ENCODE results near the gene HERC6. TPM values are rescaled to one million over a fixed set of nuclear protein-coding genes. Genes with fewer than 3 reads are reported as not detected.

The HERC6 gene
- total RNA-seq, 1 donor from 2014 or later, result 32.7 TPM

DNA sequence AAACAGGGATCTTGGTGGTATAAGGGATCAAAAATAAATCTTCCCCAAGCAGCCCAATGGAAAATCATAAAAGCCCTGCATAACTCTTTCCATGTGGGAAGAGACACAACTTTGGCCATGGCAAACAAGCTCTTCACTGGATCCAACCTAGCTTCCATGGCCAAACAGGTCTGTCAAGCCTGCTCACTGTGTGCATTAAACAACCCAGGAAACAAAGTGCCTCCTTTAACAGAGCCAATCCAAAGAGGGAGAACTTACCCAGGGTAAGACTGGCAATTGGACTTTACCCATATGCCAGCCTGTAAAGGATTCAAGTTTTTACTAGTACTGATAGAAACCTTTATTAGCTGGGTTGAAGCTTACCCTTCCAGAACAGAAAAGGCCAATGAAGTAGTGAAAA, 70.6 kb downstream of the HERC6 start:
- intact Hi-C loops (cut with DNase I), result no loop called here
- Histone ChIP-seq H3K36me3 (no peaks in the 10 kb centered on the region), H3K4me1 (no peaks in the 10 kb centered on the region), H3K4me3 (no peak overlapping the region), H3K27ac (no peak overlapping the region), H3K9me3 (no peaks in the 10 kb centered on the region), H3K27me3 (no peaks in the 10 kb centered on the region)
- DNase-seq (ENCODE audit: low spot score in 2 of 2), result no peak
- TF ChIP-seq, protein P1, sequence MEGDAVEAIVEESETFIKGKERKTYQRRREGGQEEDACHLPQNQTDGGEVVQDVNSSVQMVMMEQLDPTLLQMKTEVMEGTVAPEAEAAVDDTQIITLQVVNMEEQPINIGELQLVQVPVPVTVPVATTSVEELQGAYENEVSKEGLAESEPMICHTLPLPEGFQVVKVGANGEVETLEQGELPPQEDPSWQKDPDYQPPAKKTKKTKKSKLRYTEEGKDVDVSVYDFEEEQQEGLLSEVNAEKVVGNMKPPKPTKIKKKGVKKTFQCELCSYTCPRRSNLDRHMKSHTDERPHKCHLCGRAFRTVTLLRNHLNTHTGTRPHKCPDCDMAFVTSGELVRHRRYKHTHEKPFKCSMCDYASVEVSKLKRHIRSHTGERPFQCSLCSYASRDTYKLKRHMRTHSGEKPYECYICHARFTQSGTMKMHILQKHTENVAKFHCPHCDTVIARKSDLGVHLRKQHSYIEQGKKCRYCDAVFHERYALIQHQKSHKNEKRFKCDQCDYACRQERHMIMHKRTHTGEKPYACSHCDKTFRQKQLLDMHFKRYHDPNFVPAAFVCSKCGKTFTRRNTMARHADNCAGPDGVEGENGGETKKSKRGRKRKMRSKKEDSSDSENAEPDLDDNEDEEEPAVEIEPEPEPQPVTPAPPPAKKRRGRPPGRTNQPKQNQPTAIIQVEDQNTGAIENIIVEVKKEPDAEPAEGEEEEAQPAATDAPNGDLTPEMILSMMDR (IDR thresholded peaks at IDR 0.05), result no peak

DNA sequence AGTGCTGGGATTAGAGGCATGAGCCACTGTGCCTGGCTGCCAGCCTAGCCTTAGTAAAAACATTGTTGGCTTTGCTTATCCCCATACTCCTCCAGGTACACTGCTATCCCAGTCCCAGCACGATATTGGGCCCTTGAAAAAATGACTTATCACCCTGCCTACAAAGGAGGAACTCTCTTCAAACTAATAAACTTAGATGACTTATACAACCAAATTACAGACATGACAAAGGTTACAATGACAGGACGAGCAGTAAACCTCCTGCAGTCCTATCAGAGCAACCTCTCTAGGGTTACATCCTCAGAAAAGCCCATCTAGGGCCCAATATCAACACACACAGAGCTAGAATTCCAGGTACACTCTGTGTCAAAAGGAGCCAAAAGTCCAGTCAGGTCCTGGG, 72.6 kb downstream of the HERC6 start:
- Histone ChIP-seq H3K9me3 (no peaks in the 10 kb centered on the region), H3K27me3 (no peaks in the 10 kb centered on the region), H3K4me3 (no peak overlapping the region), H3K27ac (no peak overlapping the region), H3K4me1 (peaks cover 0 to 7% of the 10 kb centered on the region in 2 donors), H3K36me3 (no peaks in the 10 kb centered on the region)
- intact Hi-C loops (cut with DNase I), result loop anchor here (10.0 kb wide), 2 partner anchors 164 to 1516 kb away; partner anchors contain the start of gene AFF1
- no peak for DNase-seq (ENCODE audit: low spot score in 2 of 2)
- TF ChIP-seq, protein P1 (IDR thresholded peaks at IDR 0.05), result no peak

DNA sequence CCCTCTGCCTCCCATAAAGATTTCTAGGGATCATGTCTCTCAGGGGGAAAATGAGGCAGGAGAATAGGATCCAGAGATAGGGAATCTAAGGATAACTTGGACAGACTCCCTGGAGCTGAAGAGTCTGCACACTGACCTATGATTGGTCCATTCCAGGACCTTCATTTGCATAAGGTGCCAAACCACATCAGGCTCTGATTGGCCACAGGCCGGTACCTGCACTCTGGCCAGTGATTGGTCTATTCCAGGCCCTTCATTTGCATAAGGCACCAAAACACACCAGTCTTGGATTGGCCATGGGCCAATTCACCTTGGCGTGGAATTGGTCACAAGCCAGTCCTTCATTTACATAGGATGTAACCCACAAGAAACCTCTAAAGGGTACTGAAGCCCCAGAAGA, 74.3 kb downstream of the HERC6 start:
- H3K4me3 ChIP-seq, result no peak overlapping the region
- no peak for DNase-seq (ENCODE audit: low spot score in 2 of 2)
- H3K36me3 ChIP-seq, result no peaks in the 10 kb centered on the region
- H3K27ac ChIP-seq, result no peak overlapping the region
- H3K9me3 ChIP-seq, result no peaks in the 10 kb centered on the region
- peaks cover 3 to 7% of the 10 kb centered on the region in 2 donors for H3K4me1 ChIP-seq
- TF ChIP-seq, protein P1 (IDR thresholded peaks at IDR 0.05), result no peak
- H3K27me3 ChIP-seq, result no peaks in the 10 kb centered on the region
- intact Hi-C loops (cut with DNase I), result loop anchor here (10.0 kb wide), 2 partner anchors 162 to 1518 kb away; partner anchors contain the start of gene AFF1

DNA sequence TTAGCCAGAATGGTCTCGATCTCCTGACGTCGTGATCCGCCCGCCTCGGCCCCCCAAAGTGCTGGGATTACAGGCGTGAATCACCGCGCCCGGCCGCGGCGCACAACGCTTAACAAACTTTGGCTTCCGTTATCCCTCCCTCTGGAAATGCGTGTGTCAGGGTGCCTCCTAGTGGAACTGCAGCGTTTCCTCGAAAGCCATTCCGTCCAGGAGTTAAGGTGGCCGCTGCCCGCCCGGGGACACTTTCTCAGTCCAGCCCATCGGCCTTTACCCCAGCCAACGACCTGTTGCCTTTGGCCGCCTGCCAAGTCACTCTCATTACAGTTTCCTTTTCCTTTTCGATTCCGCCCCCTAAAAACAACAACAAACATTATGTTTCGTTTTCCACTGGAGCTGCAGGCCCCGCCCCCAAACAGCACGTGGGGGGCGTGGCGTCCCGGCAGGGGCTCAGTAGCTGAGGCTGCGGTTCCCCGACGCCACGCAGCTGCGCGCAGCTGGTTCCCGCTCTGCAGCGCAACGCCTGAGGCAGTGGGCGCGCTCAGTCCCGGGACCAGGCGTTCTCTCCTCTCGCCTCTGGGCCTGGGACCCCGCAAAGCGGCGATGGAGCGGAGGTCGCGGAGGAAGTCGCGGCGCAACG, 78.1 kb downstream of the HERC6 start, which contains the start of gene HERC5:
Gene HERC5 (plus strand): TSS at position 450 of the 637 bp plus-strand sequence. CDS start 151 bp downstream, at position 601.
- TF ChIP-seq, protein P1 (IDR thresholded peaks at IDR 0.05), result peak; percentile 54 to 76 (median 72)
- H3K27ac ChIP-seq, result peak within 1 kb of the TSS; percentile 83 to 98
- H3K36me3 ChIP-seq, result no peaks in the 10 kb centered on the region
- H3K4me1 ChIP-seq, result peaks cover 3 to 12% of the 10 kb centered on the region in 2 donors
- intact Hi-C loops (cut with DNase I), result loop anchor here (1.0 to 10.0 kb wide), 7 partner anchors 66 to 1522 kb away; partner anchors contain the start of genes AFF1, HERC3, HERC6 and PPM1K
- peak; percentile 83 to 97 for DNase-seq (ENCODE audit: low spot score in 2 of 2)
- no peaks in the 10 kb centered on the region for H3K9me3 ChIP-seq
- H3K27me3 ChIP-seq, result no peaks in the 10 kb centered on the region
- H3K4me3 ChIP-seq, result peak within 1 kb of the TSS; percentile 68 to 99

DNA sequence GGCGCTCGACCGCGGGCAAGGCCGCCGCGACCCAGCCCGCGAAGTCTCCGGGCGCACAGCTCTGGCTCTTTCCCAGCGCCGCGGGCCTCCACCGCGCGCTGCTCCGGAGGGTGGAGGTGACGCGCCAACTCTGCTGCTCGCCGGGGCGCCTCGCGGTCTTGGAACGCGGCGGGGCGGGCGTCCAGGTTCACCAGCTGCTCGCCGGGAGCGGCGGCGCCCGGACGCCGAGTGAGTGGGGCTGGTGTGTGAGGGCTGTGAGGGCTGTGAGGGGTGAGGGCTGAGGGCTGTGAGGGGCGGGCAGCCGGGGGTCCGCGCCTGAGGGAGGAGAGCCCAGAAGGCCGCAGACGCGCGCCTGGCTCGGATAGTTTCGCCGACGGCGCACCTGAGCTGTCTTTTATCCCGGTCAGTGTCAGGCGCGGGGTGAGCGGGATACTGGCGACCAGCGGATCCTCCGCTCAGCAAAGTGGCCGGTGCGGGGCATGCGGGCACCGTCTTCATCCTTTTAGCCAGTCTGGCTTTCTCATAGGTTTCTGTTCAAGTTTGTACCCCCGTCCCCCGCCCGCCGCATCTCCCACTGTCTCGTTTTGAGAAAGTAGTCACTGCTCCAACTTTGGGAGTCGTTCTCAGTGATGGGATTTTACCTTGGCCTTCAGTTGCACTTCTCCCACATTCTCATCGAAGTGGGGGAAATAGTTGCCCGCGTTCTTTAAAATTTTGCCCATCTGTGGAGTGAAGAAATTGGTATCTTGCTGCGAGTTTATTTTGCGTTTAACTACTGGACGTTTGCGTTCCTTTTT, 78.9 kb downstream of the HERC6 start:
- Histone ChIP-seq H3K27me3 (no peaks in the 10 kb centered on the region), H3K9me3 (no peaks in the 10 kb centered on the region), H3K27ac (peak overlapping the region; percentile 83 to 98), H3K36me3 (no peaks in the 10 kb centered on the region), H3K4me1 (peaks cover 3 to 12% of the 10 kb centered on the region in 2 donors), H3K4me3 (peak overlapping the region; percentile 68 to 99)
- DNase-seq (ENCODE audit: low spot score in 2 of 2), result peak in 1 of 2 donors; percentile 75
- intact Hi-C loops (cut with DNase I), result loop anchor here (2.0 to 10.0 kb wide), 6 partner anchors 65 to 1523 kb away; partner anchors contain the start of genes AFF1, HERC3, HERC6 and PYURF
- TF ChIP-seq, protein P1 (IDR thresholded peaks at IDR 0.05), result no peak
